GM13977 (cell line): ENCODE data around the gene PARD3B.

Experiments used
- DNase-seq: peaks from one replicate; pipeline ENCODE4 v3.0.0; 2012; ENCODE audit warnings: low spot score
- CTCF ChIP-seq: IDR thresholded peaks from 2 replicates; pipeline ENCODE4 v1.5.1; 2012; ENCODE audit warnings: mild to moderate bottlenecking, control low read depth; ENCODE audit not compliant: insufficient read depth; ENCODE audit errors: extremely low read depth, missing control alignments
- in situ Hi-C: fragments of 300-500 bp; cut with MboI; formaldehyde crosslinking; loops from one replicate; pipeline ENCODE4 v1.12.0; 2022; ENCODE audit warnings: low sequenced_read_pairs, low pct_unique_long_range_greater_than_20kb, mixed read lengths, inconsistent platforms; ENCODE audit not compliant: unreplicated experiment

Gene PARD3B

GRCh38 chr2:205411558-205411957, 866.3 kb downstream of the PARD3B start:
- no peak for TF ChIP-seq CTCF
- in situ Hi-C loops: no loop called here
- no peak for DNase-seq

GRCh38 chr2:205424326-205424725, 879.1 kb downstream of the PARD3B start:
- no peak for TF ChIP-seq CTCF
- in situ Hi-C loops: no loop called here
- DNase-seq: no peak

GRCh38 chr2:205425102-205425501, 879.8 kb downstream of the PARD3B start:
- TF ChIP-seq CTCF: no peak
- in situ Hi-C loops: no loop called here
- no peak for DNase-seq

GRCh38 chr2:205427112-205427511, 881.8 kb downstream of the PARD3B start:
- in situ Hi-C loops: no loop called here
- DNase-seq: no peak
- TF ChIP-seq CTCF: no peak

- DNase-seq: no peak
- in situ Hi-C loops: no loop called here
- no peak for TF ChIP-seq CTCF
Measured at GRCh38 chr2:205428811-205429210, 883.5 kb downstream of the PARD3B start.

GRCh38 chr2:205435970-205436369, 890.7 kb downstream of the PARD3B start:
- DNase-seq: no peak
- TF ChIP-seq CTCF: no peak
- in situ Hi-C loops: no loop called here

- in situ Hi-C loops: no loop called here
- no peak for TF ChIP-seq CTCF
- DNase-seq: no peak
Measured at GRCh38 chr2:205438241-205438640, 893.0 kb downstream of the PARD3B start.
